ENCODE data around the gene EIF3CL.
A peak's percentile ranks its signal among the peaks of the same experiment; 100 is the strongest.
"Not testable (repeated sequence)": the region's sequence is repeated elsewhere in the genome, so short reads cannot be mapped to it uniquely, and the experiment has no call there.

Gene EIF3CL

DNA sequence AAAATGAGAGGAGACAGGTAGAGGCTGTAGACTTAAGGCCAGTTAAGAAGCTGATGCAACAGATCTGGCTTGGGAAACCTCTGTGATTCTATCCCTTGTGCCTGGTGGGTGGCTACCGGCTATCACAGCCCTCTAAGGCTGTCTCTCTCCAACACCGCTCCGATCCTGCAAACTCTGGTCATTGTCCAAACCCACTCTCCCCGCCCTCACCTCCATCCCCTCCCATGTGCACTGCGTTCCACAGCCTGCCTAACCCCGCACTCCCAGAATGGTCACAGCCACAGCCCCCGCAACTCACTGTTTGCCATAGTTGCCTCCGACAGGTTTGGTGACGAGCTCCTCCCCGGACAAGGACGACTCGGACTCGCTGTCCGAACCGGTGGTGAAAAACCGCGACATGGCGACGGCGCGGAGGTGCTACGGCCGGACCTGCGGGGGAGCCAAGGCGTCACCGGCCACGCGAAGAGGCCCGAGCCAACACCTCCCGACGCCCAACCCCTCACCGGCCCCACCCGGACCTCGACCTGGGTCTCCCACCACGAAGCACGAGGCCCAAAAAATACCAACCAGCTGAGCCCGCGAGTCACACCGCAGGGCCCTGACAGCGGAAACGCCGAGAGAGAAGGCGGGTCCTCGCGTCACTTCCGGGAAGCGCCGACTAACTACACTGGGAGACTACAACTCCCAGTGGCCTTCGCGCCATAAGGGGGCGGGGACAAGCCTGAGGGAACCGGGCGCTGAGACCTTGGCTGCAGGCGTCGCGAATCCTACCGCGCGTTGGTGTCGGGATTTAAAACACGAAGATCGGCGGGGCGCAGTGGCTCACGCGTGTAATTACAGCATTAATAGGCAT is at the start of gene EIF3CL:
TSS of gene EIF3CL (minus strand) at position 622 of the 853 bp plus-strand sequence. CDS start at position 399, 223 bp downstream.
- DNase-seq (ENCODE audit: low read depth in 2 of 2), result not testable (repeated sequence)

DNA sequence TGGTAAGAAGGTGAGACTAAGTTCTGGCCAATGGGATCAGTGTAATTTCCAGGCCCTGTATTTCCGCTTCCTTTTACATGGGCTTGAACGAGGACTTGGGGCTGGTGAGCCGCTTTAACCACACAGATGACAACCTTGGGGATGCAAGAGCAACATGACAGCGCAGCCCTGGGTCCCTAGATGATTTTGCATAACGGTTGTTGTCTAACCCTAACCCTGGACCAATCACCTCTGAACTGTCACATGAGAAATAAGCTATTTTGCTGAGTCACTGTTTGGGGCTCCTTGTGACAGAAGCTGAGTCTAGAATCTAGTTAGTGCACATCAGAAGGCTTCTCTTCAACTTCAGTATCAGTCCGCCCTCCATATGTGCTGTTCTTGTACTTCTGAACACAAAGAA is 43.4 kb upstream of the EIF3CL start:
- not testable (repeated sequence) for DNase-seq (ENCODE audit: low read depth in 2 of 2)

GRCh38 chr16:28446388-28446787 is 42.7 kb upstream of the EIF3CL start:
- DNase-seq (ENCODE audit: low read depth in 2 of 2), result not testable (repeated sequence)

DNA sequence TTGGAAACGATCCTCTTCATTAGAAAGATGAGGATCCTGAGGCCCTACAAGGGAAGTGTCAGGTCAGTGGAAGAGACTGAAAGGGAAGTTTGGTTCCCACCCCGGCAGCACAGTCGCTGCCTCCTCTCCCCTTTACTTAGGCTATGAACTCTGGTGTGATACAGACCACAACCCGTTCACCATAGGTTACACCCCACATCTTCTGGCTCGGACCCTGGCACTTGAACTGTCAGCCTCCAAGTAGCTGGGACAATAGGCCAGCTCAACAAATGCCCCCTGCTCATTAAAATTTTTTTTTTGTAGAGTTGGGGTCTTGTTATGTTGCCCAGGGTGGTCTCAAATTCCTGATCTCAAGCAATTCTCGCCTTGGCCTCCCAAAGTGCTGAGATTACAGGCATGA is 40.3 kb upstream of the EIF3CL start:
- not testable (repeated sequence) for DNase-seq (ENCODE audit: low read depth in 2 of 2)

DNA sequence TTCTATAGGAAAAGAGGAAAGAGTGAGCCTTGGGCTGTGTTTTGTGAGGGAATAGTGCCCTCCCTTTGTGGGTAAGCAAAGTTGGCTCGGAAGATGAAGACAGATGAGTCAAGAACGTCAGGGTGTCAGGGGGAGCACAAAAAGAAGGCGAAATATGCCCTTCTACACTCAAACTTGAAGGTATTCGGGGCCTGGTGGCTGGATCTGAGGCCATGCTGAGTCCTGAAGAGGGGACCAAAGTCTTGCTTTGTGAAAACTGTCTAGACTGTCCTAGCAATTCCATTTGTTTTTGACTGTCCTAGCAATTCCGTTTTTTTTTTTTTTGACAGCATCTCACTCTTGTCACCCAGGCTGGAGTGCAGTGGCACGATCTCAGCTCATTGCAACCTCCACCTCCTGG is 35.3 kb upstream of the EIF3CL start:
- DNase-seq (ENCODE audit: low read depth in 2 of 2), result not testable (repeated sequence)

DNA sequence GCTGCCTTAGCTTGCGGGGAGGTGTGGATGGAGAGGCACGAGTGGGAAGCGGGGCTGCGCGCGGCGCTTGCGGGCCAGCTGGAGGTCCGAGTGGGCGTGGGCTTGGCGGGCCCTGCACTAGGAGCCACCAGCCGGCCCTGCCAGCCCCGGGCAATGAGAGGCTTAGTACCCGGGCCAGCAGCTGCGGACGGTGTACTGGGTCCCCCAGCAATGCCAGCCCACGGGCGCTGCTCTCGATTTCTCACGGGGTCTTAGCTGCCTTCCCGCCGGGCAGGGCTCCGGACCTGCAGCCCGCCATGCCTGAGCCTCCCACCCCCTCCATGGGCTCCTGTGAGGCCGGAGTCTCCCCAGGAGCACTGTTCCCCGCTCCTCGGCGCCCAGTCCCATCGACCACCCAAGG is 31.7 kb upstream of the EIF3CL start:
- not testable (repeated sequence) for DNase-seq (ENCODE audit: low read depth in 2 of 2)

DNA sequence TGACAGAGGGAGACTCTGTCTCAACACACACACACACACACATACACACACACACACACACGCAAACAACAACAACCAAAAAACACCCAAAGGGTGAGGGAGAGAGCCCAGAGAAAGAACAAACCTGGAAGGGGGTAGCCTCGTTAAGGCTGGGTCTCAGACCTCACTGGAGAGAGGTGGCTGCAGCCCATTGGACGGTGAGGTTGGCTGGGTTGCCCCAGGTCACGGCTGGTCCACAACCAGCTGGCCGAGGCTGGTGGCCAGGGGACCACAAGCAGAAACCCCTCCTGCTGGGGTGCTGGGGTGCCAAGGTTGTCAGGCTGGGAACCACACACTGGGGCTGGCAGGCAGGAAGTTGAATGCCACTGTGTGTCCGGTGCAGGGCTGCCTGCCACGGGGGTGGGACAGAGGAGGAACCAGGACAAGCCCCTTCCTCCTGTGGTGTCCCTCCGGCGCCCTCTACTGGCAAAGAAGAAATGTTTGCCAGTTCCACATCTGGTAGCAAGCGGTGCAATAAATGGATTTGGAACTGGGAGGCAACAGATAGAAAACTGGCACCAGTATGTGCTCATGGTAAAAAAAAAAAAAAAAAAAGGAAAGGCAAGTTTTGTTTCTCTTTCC is 22.5 kb upstream of the EIF3CL start:
- DNase-seq (ENCODE audit: low read depth in 2 of 2), result not testable (repeated sequence)

GRCh38 chr16:28421071-28421750 is 17.6 kb upstream of the EIF3CL start:
- DNase-seq (ENCODE audit: low read depth in 2 of 2), result not testable (repeated sequence)

- not testable (repeated sequence) for DNase-seq (ENCODE audit: low read depth in 2 of 2)
Observed at GRCh38 chr16:28417033-28417432, 13.4 kb upstream of the EIF3CL start.

DNA sequence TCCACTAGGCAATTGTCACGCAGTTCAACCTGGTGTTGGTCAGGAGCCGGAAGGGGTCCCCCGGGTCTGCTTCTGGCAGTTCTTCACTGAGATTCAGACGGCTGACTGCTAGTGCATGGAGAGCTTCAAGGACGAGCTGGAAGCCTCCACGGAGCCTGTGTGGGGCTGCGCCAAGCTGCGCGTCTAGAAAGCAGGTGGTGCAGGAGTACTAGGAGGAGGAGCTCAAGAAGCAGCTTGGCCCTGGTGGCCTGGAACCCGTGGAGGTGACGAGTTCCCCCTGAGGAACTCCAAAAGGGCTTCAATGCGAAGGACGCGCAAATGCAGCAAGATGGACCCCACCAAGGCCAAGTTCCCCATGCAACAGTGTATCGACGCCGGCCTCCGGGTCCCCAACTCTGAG is 10.9 kb upstream of the EIF3CL start:
- not testable (repeated sequence) for DNase-seq (ENCODE audit: low read depth in 2 of 2)

DNA sequence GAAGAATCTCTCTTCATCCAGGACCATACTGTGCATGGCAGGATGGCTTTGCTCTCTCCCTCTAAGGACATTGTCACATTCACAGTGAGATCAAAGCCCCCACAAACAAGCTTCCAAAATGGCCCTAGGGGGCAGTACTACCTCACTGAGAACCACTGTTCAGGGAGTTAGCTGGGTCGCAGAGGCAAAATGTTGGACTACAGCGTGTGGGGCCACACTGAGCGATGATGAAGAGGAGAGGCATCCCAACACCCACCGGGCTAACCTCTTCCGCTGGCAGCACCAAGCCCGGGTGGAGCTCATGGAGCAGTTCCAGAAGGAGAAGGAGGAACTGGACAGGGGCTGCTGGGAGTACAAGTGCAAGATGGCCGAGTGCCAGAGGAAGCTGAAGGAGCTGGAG is 9.9 kb upstream of the EIF3CL start:
- DNase-seq (ENCODE audit: low read depth in 2 of 2), result not testable (repeated sequence)

DNA sequence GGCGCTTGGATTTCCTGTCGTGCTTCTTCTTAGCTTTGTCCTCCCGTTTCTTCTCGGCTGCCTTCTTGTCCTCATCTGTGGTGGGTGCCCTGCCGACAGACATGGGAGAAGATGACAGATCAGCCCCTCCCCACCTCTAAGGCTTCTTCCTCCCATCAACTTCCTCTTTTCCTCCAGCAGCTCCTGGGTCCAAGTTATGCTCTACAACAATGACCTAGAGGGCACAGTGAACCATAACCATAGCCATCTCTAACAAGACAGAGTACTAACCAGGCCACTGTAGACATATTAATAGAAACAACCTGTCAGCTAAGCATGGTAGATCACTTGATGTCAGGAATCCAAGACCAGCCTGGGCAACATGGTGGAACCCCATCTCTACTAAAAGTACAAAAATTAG is 11.6 kb downstream of the EIF3CL start:
- not testable (repeated sequence) for DNase-seq (ENCODE audit: low read depth in 2 of 2)

DNA sequence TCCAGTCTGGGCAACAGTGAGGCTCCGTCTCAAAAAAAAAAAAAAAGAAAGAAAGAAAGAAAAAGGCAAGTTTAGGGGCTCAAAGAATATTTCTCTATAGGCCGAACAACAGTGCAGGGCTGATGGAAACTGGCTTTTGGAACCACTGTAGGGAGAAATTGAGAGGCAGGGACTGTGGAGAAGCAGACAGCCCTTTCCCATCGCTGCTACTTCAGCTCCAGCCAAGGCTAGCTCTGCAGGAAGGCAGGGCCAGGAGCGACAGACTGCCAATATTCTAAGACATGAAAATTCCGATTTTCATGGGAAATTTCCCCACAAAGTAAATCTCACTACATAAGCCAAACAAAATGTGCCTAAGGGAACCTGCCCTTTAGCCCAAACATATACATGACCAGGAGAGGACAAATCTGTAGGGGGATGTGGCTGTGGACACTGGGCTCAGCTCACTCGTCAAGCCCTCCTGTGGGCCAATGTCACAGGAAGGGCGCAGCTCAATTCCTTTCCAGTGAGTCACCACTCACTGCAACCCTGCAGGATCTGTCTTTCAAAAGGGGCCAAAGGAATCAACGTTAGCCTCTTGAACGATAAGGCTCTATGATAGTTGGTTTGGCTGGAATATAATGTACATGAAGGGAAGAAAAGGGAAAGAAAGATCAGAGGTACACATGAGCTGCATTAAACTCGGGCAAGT is 21.3 kb downstream of the EIF3CL start:
- DNase-seq (ENCODE audit: low read depth in 2 of 2), result not testable (repeated sequence)

DNA sequence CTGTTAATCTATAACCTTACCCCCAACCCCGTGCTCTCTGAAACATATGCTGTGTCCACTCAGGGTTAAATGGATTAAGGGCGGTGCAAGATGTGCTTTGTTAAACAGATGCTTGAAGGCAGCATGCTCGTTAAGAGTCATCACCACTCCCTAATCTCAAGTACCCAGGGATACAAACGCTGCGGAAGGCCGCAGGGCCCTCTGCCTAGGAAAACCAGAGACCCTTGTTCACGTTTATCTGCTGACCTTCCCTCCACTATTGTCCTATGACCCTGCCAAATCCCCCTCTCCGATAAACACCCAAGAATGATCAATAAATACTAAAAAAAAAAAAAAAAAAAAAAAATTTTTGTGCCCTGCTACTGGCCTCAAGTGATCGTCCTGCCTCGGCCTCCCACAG is 25.8 kb downstream of the EIF3CL start:
- not testable (repeated sequence) for DNase-seq (ENCODE audit: low read depth in 2 of 2)

DNA sequence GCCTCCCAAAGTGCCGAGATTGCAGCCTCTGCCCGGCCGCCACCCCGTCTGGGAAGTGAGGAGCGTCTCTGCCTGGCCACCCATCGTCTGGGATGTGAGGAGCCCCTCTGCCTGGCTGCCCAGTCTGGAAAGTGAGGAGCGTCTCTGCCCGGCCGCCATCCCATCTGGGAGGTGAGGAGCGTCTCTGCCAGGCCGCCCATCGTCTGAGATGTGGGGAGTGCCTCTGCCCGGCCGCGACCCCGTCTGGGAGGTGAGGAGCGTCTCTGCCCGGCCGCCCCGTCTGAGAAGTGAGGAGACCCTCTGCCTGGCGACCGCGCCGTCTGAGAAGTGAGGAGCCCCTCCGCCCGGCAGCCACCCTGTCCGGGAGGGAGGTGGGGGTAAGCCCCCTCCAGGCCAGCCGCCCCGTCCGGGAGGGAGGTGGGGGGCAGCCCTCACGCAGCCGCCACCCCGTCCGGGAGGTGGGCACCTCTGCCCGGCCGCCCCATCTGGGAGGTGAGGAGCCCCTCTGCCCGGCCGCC is 26.5 kb downstream of the EIF3CL start:
- DNase-seq (ENCODE audit: low read depth in 2 of 2), result not testable (repeated sequence)

- DNase-seq (ENCODE audit: low read depth in 2 of 2), result not testable (repeated sequence)
Observed at GRCh38 chr16:28375115-28375514, 28.5 kb downstream of the EIF3CL start.

DNA sequence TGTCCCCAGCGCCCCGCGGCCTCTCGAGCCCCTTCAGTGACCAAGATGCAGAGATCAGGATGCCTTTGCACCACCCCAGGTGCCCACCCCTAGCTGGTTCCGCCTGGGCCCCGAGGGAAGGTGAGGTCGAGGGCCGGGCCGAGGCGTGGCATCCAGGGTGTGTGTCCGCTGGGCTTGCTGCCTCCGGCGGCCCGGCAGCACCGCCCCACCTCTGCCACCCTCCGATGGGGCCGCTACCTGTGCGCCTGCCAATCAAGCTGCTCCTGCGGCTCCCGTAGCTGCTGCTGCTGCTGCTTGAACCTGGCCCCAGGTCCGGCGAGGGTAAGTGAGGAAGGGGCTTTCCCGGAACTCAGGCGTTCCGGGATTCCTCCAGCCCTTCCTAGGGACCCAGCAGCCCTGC is 29.4 kb downstream of the EIF3CL start:
- not testable (repeated sequence) for DNase-seq (ENCODE audit: low read depth in 2 of 2)

DNA sequence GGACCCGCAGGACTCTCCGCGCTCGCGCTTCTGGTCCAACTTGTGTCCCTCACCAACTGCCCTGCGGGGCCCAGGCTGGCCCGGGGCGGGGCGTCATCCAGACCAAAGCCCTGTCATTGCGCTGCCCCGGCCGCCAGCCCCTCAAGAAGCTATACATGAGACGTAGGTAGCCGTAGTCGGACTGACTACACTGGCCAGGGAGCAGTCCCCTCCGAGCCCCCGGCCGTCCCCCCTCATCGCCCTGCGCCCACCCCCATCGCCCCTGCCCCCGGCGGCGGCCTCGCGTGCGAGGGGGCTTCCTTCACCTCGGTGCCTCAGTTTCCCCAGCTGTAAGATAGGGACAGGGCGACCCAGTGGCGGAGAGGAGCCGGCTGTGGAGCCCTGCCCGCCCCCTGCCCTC is 35.7 kb downstream of the EIF3CL start:
- DNase-seq (ENCODE audit: low read depth in 2 of 2), result not testable (repeated sequence)

DNA sequence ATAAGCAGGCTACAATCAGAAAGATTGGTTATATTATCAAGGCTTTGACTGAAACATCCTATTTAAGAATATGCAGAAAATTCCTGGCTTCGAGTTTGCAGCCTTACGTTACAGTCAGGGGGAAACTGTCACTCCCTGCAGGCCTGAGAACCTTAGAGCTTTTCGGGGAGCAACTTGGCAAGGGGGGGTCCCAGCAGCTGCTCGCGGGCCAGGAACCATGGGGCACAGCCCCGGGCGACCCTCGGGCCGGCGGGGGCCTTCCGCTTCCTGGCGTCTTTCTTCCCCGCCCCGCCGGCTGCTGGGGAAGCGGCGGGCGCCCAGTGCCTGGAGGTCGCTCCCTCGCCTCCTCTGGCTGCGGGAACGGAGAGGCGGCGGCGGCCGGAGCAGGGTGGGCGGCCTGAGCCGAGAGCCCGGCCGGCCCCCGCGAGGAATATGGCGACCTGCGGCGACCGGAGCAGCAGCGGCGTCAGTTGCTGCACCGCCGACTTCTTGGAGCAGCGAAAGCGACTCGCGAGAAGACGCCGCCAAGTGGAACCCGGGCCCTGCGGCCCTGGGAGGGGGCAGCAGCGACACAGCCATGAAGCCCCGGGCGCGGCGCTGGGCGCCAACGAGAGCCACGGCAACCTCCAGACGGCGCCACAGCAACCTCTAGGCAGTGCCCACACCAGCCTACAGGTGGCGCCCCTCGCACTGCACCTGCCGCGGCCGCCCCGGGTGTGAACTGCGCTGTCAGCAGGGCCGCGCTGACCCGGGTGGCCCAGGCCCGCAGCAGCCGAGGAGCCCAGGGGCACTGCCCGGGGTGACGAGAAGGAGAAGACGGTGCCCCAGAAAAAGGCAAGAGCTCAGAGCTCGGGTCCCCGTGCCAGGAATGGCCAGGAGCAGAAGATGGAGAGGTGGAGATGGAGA is 39.1 kb downstream of the EIF3CL start:
- DNase-seq (ENCODE audit: low read depth in 2 of 2), result peak in 1 of 2 donors; percentile 2

- not testable (repeated sequence) for DNase-seq (ENCODE audit: low read depth in 2 of 2)
Observed at GRCh38 chr16:28363408-28363807, 40.2 kb downstream of the EIF3CL start, which contains the start of gene NPIPB6. TSS of gene NPIPB6 (minus strand) at chr16:28363508. CDS start at chr16:28362822, 686 bp downstream.

All from stimulated activated CD8-positive, alpha-beta memory T cell treated with anti-CD3 and anti-CD28 coated beads, Interleukin-7, amount 100 ng/mL, for 4 hours (primary cell).